Activated CD8-positive, alpha-beta memory T cell treated with anti-CD3 and anti-CD28 coated beads for 24 hours (primary cell): ENCODE measurements around the gene RASA3.
"Not testable (repeated sequence)": the region's sequence is repeated elsewhere in the genome, so short reads cannot be mapped to it uniquely, and the experiment has no call there.

Experiments
- DNase-seq: peaks from one replicate; pipeline ENCODE4 v3.0.0-alpha.2; 2020

Gene RASA3

DNA sequence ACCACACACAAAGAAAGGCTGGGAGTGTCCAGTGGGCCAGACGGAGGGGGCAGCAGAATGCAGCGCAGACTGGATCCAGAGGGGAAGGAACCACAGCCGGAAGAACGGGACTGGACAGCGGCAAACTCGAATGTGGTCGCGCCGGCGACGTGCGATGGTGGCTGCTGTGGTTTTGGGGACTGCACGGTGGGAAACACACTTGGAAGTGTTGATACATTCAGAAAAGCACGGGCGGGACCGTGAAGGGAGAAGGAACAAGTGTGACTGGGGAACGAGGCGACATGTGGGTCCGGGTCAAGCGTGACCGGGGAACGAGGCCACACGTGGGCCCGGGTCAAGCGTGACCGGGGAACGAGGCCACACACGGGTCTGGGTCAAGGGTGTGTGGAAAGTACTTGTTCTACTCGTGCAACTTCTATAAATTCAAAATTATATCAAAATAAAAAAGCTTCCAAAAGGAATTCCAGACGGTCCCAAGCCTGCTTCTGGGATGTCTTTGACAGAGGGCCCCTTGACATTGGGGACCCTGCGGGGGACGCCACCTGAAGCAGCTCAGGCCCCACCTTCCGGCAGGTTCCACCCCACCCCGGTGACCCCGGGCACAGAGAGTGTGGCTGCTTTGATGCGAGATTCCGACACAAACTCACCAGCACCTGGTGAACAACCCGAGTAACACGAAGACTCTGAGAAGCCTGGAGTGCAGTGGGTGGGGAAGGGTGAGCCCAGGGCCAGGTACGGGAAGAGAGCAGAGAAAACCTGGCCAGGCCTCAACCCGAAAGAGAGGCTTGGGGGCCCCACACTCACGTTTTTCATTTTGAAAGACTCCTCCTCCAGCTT, 133.4 kb downstream of the RASA3 start:
- DNase-seq = no peak

DNA sequence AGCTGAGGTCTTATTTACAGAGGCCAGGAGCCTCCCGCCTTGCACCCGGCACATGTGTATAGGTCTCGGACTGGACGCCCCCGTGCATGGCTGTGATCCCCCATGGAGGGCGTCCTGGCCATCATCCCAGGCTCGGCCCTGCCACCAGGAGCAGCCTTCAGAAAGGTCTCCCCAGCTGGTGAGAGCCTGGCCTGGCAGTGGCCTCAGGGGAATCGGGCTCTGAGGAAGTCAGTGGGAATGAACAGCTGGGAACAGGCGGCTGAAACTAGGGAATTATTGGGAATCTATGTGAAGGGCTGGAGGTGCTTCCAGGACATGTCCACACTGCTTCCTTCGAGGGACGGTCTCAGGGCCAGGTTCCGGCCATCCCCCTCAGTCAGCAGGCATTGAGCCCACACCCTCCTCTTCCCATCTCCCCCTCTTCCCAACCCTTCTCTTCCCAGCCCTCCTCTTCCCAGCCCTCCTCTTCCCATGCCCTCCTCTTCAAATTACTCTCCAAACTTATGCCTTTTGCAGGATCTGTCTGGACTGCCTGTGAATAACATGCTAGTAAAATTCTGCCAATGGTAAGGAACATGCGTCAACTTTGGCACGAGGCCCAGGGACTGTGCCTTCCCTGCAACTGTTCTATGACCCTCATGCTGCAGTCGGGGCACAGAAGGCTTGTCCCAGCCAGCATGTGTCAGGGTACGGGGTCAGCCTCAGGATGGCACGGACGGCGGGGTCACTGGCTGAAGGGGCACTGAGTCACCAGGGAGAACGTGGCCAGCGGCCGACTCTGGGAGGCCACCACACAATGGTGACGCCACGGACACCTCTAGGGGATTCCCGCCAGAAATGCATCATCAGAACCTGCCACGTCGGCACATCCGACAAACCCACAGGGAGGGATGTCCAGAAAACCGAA, 134.3 kb downstream of the RASA3 start:
- no peak for DNase-seq

DNA sequence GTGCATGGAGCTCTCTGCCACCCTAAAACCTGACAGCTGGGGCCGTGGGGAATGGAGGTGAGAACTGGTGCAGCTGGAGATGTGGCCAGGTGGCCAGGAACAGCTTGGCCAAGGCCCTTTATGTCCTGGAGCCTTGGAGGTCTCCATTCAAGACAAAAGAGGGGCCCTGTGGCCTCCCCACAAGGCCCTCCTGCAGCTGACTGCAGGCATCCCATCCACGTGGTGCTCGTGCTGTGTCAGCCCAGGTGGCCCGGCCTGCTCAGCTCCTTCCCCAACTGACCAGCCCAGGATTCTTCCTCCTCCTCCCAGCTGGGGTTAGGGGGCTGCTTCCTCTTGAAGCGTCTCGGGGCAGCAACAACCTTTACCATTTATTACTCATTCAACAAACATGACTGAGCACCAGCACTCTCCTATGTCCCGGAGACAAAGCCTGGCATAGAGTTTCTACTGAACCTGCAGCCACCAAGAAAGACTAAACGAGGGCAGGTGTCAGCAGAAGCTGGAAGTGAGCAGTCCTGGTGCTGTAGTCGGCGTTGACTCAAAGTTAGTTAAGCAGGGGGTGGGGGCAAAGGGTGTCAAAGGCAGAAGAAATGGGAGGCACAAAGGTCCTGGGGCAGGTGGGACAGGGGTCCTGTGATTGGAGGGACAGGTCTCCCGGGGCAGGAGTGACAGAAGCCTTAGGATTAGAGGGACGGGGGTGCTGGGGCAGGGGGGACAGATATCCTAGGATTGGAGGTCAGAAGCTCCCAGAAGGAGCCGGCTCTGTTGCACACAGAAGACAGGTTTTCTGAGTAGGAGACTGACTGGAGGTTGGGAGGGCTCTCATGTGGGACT, 135.3 kb downstream of the RASA3 start:
- DNase-seq = no peak

DNA sequence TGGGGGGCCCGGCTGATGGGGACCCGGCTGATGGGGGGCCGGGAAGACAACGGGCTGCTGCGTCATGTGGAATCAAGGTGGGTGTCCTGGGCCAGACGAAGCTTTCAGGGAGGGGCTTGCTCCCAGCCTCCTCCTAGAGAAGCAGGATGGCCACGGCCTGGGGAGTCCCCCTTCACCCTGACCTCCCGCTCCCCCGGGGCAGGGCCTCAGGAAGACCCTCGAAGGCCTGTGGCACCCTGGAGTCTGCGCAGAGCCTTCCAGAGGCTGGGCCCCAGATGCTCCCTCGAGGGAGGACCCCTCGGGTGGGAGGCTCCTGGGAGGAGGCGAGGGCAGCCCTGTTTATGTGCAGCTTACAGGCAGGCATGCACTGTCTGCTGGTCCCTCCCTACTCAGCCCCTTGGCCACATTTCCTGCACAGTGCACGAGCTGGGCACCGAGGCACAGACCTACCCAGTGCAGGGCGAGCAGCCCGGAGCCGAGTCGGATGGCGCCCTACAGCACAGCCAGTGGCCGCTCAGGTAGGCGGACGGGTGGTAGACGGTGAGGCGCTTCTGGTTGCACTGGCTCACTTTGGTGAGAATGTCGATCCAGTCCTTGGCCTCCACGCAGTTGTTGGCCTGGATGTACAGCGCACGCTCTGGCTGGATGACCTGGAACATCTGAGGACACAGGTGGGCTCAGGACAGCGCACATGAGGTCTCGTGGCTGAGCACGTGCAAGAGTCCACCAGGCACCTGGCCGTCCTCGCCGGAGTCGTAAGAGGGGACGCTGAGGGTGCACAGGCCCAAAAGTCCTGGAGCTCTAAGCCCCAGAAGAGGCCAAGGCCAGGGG, 136.1 kb downstream of the RASA3 start:
- DNase-seq = no peak

DNA sequence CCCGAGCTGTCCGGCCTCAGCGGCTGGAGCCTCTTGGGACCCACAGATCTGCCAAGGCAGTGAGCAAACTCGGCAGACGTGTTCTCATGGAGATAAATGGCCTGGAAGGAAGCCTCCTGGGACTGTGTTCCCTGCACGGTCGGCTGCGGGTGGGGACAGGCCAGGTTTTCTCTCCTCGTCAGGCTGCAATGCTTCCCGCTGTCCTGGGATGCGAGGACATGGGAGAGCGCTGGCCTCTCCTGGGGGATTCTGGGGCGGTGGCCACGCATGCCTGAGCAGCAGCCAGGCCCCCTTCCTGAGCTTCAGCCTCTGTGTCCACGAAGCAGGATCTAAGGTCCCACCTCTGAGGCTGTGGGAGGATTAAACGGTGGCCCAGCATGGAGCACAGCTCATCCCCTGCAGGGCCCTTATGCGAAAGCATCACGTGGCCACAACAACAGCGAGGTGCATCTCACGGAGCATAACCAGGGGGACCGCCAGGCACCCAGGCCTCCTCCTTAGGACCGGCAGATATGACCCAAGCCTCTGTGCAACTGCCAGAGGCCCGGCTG, 137.3 kb downstream of the RASA3 start:
- DNase-seq = no peak

DNA sequence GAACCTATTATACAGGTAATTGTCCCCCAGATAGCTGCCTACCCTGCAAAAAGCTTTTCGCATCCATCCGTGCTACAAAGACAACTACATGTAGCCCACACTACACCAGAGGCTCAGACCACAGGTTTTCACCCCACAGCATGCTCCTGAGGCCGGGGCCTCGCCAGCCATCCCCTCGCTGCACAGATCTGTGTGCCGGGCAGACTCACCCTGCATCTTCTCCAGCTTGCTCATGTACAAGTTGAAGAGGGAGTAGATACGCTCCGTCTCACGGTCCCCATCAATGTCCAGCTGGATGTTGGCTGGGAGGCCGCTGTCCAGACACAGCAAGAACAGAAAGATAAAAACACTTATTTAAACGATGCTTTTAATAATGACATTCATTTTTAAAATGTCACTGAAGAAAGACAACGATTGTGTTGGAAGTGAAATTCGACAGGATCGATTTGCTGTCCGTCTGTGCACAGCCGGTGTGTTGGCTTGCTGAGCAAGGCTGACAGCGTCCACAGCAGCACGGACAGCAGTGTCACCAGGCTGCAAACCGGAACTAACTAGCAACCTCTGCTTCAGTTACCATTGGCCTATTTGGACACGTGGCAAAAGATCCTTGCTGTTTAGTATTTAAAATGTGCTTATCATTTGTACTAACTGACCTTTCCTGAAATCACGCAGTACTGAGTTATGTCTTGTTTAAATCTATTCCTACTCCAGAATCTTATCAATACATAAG, 140.0 kb downstream of the RASA3 start:
- DNase-seq = no peak

DNA sequence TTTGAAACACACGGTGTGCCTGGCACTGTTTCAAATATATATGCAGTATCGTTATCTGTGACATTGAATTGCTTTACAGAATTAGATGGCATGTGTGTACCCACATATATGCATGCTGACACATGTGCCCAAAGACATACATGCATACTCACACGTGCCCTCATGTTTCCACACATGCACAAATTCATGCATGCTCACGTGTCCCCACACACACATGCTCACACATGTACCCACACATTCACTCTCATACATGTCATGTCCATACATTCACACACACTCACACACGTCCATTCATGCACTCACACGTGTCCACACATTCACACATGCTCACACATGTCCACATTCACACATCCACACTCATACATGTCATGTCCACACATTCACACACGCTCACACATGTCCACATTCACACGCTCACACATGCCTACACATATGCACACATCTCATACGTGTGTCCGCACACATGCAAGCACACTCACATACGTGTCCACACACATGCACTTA, 140.7 kb downstream of the RASA3 start:
- DNase-seq = no peak

DNA sequence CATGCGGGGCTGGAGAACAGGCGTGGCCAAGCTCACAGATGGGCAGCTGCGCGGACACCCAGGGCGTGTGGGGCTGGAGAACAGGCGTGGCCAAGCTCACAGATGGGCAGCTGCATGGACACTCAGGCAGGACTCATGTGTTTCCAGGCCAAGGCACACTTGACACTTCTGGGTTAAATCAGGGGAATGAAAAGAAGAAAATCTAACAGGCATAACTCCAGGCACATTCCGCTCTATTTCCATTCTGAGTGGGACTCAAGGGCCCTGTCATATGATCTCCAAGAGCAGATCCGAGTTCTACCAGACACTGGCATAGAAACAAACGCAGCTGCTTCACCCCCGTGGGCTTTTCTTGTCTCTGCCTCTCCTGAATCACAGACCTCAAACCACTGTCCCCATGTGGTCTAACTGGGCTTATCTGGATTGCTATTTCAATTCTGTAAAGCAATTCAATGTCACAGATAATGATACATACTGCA, 141.2 kb downstream of the RASA3 start:
- DNase-seq = no peak

DNA sequence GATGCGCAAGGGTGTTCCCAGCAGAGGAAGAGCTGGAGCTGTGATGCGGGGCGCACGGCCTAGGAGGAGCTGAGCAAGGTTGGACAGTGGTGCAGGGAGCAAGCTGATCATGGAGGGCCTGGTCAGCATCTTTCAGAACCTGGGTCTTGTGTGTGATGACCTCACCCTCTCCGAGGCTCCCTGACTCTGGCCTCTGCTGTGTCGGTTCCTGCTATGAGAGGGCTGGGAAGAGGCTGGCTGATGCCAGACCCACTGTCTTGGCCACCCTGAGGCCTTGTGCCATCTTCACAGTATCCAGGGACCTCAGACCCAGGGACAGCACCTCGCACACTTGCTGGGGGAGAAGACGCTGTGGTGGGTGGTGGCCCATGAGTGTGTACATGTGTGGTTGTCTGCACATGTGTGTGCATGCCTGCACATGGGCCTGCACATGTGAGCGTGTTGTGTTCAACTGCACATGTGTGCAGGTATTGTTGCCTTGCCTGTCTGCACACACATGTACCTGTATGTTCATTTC, 142.0 kb downstream of the RASA3 start:
- no peak for DNase-seq

DNA sequence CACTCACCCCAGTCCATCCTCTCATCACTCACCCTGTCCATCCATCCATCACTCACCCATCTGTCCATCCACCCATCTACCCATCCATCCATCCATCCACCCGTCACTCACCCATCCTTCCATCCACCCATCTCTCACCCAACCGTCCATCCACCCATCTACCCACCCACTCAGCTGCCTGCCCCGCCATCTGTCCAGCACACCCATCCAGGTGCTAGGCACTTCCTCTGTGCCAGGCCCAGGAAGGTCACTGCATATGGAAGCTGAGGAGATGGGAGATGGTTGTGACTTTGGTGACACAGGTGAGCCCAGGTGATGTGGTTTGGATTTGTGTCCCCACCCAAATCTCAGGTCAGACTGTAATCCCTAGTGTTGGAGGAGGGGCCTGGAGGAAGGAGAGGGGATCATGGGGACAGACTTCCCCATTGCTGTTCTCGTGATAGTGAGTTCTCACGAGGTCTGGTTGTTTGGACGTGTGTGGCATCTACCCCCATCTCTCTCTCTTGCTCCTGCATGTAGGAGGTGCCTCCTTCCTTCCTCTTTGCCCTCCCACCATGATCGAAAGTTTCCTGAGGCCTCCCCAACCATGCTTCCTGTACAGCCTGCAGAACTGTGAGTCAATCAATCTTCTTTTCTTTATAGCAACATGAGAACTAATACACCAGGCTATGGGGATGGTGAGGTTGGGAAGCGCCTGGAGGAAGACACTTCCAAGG, 142.7 kb downstream of the RASA3 start:
- no peak for DNase-seq

DNA sequence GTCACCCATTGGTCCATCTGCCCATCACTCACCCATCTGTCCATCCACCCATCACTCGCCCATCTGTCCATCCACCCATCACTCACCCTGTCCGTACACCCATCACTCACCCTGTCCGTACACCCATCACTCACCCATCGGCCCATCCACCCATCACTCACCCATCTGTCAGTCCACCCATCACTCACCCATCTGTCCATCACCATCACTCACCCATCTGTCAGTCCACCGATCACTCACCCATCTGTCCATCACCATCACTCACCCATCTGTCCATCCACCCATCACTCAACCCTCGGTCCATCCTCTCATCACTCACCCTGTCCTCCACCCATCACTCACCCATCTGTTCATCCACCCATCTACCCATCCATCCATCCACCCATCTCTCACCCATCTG, 143.6 kb downstream of the RASA3 start:
- DNase-seq = not testable (repeated sequence)

DNA sequence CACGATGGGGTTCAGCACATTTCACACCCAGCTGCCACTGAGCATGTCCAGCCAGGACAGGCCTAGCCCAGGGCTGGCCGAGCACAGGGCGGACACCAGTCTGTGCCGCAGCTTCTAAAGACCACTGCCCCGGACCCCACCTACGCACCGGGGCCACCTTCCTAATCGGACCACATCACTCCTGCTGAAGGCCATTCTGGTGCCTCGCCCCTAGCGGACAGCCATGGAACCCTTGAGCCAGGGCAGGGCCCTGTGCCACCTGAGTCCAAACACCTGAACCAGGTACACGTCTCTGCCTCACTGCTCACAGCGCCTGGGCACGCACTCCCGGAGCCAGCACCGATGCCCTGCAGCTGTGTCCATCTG, 150.1 kb downstream of the RASA3 start:
- no peak for DNase-seq

DNA sequence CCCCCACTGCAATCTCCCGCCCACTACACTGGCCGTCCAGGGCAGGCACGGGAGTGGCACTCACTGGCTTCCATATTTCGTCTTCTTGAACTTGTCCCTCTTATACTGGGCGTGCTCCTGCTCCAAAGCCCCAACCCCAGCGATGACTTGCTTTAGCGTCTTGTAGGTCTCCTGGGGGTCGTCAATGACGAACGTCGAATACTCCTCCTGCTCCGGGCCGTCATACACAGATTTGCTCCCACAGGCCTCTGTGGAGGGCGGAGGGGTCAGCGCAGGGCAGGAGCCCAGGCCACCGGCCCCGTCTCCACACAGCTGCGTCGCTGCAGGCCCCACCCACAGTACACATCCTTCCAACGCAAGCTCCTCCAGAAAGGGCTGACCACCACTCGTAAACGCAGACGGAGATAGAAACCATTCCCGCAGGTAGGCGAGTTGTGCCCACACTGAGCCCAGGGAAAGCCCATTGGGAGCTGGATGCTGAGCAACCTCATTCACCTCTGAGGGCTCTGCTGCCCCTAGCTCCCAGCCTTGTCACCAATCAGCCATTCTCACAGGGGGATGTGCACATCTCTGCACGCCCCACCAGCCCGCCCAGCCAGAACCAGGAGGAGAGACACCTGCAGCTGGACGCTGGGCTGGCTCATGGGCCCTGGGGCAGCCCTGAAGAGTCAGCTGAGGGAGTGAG, 150.7 kb downstream of the RASA3 start:
- DNase-seq = no peak

DNA sequence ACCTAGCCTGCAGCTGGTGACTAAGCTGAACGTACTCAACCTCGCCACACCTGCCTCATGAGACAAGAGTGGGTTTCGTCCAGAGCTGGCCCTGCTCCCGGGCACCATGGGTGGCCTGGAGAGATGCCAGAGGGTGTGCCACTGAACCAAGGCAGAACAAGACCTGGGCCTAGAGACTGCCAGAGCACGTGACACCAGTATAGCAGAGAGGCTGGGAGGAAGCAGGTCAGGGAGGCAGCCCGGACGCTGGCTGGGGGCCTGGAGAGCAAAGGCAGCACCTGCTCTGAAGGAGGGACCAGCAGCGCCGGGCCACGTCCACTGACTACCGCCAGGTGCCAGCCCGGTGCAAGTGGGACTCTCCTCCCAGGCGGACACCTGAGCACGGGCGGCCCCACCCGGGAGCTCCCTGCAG, 151.2 kb downstream of the RASA3 start:
- no peak for DNase-seq

DNA sequence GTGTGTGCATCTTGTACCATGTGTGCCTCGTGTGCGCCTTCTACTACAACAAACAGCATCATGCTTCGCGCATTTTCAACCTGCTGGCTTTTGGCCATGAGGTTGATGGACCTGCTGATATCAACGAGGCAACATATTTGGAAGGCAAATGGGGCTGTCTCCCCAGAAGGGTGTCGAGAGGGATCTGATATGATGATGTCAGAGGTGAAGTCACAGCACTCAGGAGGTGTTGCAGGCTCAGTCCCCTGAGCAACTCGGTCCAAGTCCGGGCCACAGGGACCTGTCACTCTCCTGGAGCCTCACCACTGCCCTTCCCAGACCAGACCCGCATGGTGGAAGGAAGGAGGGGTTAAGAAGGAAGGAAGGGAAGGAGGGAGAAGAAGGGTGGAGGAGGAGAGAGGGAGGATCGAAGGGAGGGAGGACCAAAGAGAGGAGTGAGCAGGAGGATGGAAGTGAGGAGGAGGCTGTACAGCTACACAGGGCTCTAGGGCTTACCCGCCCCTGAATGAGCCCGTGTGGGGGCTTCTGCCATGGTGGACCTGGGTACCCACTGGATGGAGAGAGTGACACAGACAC, 151.8 kb downstream of the RASA3 start:
- no peak for DNase-seq

DNA sequence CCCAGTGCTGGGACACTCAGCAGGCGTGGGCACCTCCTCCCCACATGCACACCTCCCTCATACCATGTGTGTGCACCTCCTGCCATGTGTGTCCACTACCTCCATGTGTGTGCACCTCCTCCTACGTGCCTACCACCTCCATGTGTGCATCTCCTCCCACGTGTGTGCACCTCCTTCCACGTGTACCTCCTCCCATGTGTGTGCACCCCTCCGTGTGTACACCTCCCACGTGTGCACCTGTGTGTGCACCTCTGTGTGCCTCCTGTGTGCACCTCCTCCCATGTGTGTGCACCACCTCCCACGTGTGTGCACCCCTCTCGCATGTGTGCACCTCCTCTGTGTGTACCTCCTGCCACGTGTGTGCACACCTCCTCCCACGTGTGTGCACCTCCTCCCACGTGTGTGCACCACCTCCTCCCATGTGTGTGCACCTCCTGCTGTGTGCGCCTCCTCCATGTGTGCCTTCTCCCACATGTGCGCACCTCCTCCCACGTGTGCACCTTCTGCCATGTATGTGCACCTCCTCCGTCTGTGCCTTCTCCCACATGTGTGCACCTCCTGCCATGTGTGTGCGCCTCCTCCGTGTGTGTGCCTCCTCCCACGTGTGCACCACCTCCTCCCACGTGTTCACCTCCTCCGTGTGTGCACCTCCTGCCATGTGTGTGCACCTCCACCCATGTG, 152.5 kb downstream of the RASA3 start:
- DNase-seq = no peak

DNA sequence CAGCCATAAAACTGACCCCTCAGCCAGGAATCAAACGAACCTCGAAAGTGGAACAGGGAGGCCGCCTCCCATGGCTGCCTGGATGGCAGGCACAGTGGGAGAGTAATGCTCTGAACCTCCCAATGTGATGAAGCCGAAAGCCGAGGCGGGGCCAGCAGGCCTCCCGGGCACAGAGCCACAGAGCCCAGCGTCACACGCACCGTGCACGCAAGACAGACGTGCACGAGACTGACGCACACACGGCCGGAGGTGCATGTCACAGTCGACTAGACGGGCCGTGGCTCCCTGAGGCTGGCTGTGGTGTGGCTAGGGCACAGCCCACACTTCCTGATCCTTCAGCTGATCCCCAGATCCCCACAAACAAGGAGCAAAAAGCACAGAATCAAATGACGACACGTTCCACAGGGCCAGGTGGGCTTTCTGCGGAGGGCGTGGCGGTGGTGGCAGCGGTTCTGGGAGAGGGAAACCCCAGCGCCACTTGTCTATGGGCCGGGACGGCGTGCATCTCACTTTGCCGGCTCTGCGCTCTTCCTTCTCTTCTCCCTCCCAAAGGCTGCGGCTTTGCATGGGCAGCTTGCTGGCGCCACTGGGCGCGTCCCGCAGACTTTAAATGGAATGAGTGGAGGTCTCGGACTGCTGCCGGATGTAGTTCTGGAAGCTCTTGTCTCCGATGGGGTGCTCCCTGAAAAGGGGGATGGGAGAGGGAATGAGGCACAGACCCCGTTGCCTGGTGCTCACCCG, 153.5 kb downstream of the RASA3 start:
- DNase-seq = no peak

DNA sequence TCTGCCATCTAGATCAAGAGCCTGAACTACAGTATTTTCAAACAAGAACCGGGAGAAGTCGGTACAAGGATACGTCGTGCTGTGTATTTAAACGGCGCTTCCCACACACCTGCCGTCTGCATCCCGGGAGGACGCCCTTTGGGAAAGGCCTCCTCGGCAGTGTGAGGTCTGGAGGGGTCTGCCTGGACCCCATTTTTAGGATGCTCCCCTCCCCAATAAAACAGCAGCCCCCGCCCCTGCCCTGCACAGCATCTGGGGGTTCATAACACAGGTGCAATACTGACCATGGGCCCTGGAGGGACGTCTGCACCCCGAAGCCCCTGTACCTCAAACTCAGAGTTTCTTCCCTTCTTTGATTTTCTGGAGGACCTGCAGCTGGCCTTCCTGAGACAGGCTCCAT, 154.4 kb downstream of the RASA3 start:
- DNase-seq = no peak
